ENCODE measurements around the gene SCP2.
"Not testable (repeated sequence)": the region's sequence is repeated elsewhere in the genome, so short reads cannot be mapped to it uniquely, and the experiment has no call there.

SCP2 gene

DNA sequence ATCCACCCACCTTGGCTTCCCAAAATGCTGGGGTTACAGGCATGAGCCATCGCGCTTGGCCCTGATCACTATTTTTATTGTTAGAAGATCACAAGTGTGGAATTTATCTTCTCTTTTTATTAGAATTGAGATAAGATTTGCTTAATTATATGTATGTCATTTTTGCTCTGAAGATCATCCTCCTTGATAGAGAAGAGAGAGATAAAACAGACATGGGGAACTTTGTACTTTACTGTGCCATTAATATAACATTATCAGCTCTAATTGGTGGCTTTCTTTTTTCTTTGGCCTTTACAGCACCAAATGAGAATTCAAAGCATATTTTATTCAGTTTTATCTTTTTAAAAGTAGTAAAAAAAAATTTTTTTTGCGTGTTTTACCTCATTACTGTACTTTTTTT is 46.8 kb downstream of the SCP2 start:
- no peak for DNase-seq (ENCODE audit: low read depth)

DNA sequence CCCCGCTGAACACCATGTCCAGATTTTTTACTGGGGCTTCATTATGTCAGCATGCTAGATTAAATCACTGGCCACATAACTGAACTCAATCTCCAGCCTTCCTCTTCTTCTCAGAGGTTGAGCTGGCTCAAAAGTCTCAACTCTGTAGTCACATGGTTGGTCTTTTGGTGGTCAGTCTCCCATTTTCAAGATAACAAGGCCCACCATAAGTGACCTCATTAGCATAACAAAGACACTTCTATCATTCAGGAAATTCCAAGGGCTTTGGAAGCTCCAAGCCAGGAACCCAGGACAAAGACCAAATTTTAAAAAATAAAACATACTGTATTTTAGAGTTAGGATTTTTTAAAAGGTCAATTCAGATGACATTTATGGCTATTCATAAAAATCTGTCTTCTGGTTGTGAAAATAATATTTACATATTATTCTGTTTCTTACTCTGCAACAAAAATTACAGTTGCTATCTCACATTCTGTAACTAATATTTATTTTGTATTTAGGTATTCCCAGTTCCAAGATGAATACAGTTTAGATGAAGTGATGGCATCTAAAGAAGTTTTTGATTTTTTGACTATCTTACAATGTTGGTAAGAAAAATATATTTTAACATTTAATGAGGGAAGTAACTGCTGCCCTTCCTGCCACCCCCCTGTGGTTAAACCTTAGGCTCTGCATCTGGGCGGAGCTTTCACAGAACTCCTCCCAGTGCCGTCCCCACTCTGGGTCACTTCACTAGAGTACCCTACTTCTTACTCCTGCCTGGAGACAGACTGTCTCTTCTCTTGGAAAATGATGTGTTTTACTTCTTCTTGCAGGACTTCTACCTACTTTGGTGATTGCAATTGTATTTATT is 49.3 kb downstream of the SCP2 start:
- no peak for DNase-seq (ENCODE audit: low read depth)

DNA sequence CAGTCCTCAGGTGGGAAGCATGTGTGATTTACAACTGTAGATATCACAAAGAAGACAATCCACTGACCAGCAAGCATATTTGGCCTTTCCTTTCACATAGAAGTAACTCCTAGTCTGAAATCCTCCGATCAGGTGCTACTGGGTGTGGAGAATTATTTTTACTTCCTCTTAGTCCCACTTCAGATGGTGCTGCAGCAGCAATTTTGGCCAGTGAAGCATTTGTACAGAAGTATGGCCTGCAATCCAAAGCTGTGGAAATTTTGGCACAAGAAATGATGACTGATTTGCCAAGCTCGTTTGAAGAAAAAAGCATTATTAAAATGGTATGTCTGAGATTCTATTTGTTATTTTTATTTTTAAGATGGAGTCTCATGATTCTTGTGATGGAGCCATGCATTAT is 51.0 kb downstream of the SCP2 start:
- DNase-seq (ENCODE audit: low read depth): no peak

GRCh38 chr1:52992733-52993132 is 65.7 kb downstream of the SCP2 start:
- not testable (repeated sequence) for DNase-seq (ENCODE audit: low read depth)

GRCh38 chr1:52994656-52995055 is 67.6 kb downstream of the SCP2 start:
- DNase-seq (ENCODE audit: low read depth): no peak

GRCh38 chr1:52996653-52997052 is 69.6 kb downstream of the SCP2 start:
- no peak for DNase-seq (ENCODE audit: low read depth)

GRCh38 chr1:53001128-53001527 is 74.1 kb downstream of the SCP2 start:
- no peak for DNase-seq (ENCODE audit: low read depth)

- not testable (repeated sequence) for DNase-seq (ENCODE audit: low read depth)
These were observed 79.5 kb downstream of the SCP2 start for GRCh38 chr1:53006612-53007011.

DNA sequence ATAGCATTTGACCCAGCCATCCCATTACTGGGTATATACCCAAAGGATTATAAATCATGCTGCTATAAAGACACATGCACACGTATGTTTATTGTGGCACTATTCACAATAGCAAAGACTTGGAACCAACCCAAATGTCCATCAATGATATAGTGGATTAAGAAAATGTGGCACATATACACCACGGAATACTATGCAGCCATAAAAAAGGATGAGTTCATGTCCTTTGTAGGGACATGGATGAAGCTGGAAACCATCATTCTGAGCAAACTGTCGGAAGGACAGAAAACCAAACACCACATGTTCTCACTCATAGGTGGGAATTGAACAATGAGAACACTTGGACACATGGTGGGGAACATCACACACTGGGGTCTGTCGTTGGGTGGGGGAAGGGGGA is 83.2 kb downstream of the SCP2 start:
- not testable (repeated sequence) for DNase-seq (ENCODE audit: low read depth)

DNA sequence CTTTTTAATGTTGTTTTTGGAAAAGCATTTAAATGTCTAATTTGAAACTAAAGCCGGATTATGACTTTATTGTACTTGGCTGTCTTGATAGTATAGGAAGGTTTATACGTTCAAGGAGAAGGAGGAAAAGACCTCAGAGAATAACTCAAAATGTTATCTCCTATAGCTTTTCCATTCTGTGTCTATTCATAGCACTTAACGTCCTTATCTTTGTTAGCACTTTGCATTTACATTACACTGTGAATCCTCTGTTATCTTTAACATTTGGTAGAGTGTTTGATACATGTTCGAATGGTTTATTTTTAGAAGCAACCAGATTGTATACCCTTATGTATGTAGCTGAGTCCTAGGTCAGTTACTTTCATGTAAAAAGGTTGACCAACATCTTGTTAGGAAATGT is 84.1 kb downstream of the SCP2 start:
- DNase-seq (ENCODE audit: low read depth): no peak

DNA sequence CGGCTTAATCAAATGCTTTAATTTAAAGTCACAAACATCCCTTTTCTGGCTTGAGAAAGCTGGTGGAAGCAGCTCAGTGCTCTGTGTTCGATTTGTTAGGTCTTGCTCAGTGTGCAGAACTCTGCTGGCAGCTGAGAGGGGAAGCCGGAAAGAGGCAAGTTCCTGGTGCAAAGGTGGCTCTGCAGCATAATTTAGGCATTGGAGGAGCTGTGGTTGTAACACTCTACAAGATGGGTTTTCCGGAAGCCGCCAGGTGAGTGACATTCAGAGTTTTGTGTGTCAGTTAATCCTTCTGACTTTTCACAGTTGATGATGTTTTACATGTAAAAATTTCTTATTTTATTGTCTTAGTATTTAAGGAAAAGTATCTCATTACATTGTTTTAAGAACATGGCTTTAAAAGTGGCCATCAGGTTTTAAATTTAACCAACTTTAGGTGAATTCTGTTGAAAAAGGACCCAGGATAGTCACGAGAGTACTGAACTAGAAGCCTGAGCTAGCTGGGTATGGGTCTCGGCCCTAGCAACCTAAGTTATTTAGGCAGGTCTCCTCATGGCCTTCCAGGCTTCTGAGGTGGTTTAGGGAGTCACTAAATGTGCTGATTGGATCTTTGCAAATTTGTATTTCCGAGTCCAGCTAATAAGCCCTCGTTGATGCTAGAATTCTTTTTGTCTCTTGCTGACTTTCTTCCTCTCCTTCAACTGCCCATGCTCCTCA is 87.9 kb downstream of the SCP2 start:
- peak; percentile 62 for DNase-seq (ENCODE audit: low read depth)

DNA sequence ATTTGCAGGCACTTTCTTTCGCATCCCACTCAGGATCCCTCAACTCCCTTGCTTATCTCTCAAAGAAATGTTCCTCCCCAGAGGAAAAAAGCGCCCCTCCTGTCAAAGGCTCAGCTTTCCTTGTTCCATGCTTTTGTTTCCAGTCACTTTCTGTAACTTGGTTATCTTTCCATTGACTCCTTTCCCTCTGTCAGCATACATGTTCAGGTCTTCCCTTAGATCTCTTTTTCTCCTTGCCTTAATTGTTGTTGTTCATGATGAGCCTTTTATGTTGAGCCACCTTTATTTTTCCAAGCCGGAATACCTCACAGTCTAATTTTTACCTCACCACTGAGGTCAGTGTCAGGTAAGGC is 88.4 kb downstream of the SCP2 start:
- DNase-seq (ENCODE audit: low read depth): no peak

DNA sequence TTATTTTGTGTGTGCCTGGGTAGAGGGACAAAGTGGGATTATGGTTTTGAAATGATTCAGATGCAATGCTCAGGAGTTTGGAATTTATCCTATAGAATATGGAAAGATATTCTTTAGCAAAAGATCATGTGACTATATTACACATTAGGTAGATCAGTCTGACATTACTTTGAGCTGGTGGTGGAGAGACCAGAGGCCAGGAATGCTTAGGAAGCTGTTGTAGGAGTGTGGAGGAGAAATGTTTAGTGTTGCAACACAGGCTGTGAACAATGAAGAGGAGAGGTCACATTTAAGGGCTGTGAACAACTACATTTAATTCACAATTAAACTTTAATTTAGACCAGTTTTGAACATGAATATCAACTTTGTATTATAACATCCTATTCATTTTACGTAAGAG is 89.6 kb downstream of the SCP2 start:
- no peak for DNase-seq (ENCODE audit: low read depth)

DNA sequence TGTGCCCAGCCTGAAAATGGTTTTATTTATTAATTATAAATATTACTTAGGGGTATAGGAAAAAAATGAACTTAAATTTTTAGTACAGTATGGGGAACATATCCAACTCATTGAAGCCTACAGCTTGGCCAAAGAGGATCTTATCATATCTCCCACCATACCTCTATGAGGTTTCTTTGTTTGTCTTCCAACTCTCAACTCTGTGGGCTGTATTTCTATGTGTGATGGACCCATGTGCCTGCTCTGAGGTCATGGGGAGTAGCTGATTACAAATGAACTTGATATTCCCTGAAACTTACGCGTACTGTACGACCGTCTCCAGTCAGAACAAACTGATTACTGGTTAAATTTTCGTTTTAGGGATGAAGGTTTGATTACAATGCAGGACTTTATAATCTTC is 93.5 kb downstream of the SCP2 start:
- no peak for DNase-seq (ENCODE audit: low read depth)

- DNase-seq (ENCODE audit: low read depth): no peak
These were observed 95.1 kb downstream of the SCP2 start for GRCh38 chr1:53022179-53022578.

DNA sequence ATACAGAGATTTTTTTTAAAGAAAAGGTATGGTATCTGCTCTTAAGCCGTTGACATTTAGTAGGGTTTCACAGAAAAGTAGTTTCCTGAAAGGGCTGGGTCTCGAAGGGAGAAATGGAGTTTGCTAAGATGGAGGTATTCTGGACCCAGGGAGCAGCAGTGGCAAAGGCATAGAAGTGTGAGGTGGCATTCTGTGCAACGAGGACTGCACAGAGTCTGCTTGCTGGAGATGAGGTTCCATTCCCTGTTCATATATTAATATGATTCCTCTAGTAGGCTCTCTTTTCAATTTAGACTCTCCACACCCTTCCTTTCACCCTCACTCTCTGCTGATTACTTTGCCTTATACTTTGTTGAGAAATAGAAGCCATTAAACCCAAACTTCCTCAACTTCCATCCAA is 96.5 kb downstream of the SCP2 start:
- no peak for DNase-seq (ENCODE audit: low read depth)

- DNase-seq (ENCODE audit: low read depth): no peak
These were observed 97.0 kb downstream of the SCP2 start for GRCh38 chr1:53024117-53024516.

- no peak for DNase-seq (ENCODE audit: low read depth)
These were observed 98.1 kb downstream of the SCP2 start for GRCh38 chr1:53025034-53025768.

DNA sequence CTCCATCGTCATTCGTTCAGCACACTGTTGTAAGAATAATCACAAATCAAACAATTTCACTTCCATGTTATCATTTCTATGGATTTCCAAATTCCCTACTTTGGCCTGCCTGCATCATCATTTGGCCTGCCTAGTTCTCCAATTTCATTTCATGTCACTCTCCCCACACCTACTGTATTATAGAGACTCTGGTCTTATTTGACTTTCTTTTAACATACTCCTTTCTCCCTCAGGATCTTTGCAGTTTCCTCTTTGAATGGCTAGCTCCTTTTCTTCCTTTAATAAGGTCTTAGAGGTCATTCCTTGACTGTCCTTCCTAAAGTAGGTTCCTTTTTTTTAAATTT is 98.7 kb downstream of the SCP2 start:
- DNase-seq (ENCODE audit: low read depth): no peak

GRCh38 chr1:53026254-53026653 is 99.2 kb downstream of the SCP2 start:
- no peak for DNase-seq (ENCODE audit: low read depth)

- DNase-seq (ENCODE audit: low read depth): no peak
These were observed 104.7 kb downstream of the SCP2 start for GRCh38 chr1:53031732-53032131.

DNA sequence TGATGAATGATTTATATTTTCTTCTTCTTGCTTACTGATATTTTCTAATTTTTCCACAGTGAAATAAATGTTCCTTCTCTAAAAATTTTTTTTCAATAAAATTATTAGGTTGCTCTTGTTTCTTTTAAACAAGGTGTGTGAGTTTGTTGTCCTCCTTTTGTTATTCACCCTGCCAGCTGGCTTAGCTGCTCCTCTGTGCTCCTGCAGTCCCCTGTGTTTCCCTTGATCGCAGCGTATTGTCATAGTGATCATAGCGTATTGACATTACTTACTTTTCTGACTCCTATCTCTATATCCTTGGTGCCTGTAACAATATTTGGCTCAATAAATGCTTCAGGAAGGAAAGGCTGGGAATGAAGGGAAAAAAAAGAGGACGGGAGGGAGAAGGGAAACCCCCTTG is 110.1 kb downstream of the SCP2 start:
- no peak for DNase-seq (ENCODE audit: low read depth)

- DNase-seq (ENCODE audit: low read depth): no peak
These were observed 111.5 kb downstream of the SCP2 start for GRCh38 chr1:53038566-53038965.
